A549 (cell line): ENCODE measurements around the gene MAP3K2.

ENCODE experiments used
- KDM5A ChIP-seq: fragments of 200-600 bp; sonication (generic); IDR thresholded peaks from 2 replicates; pipeline ENCODE4 v1.6.1; 2016; ENCODE audit warnings: antibody characterized with exemption, mild to moderate bottlenecking
- NPAS2 ChIP-seq: fragments of 250-450 bp; sonication (Bioruptor Pico); IDR thresholded peaks from 2 replicates; pipeline ENCODE4 v1.8.0; 2022; ENCODE audit warnings: mild to moderate bottlenecking, moderate library complexity, borderline replicate concordance

DNA sequence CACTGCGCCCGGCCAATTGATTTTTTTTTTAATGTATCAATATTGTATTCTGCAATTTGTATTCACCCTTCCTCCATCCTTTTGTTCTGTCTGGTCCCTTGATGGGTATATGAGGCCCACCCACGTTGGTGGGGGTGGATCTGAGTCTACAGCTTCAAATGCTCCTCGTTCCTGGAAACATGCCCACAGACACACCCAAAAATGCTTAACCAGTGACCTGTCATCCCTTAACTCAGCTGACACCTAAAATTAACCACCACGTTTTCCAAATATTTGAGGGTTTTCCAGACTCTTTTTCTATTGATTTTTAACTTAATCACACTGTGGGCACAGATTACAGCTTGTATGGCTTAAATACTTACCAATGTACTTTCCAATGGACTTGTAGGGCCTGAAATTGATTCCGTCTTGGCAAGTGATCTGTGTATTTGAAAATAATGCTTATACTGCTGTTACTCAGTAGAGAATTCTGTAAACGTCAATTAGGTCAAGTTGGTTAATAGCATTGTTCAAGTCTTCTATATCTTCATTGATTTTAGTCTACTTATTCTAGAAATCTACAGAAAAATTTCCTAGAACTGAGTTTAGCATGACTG lies 133.3 kb downstream of the MAP3K2 start:
- no peak for TF ChIP-seq NPAS2
- TF ChIP-seq KDM5A, result no peak
